ENCODE results near the gene SPEF1.

SPEF1 gene

GRCh38 chr20:3752386-3752759 is 28.9 kb downstream of the SPEF1 start:
- H3K4me3 ChIP-seq (ENCODE audit: low read depth, low read length) = peak overlapping the region; percentile 67
- peaks cover 44% of the 10 kb centered on the region for H3K27me3 ChIP-seq (ENCODE audit: control insufficient read depth, insufficient read depth, low read length)
- H3K9me3 ChIP-seq (ENCODE audit: control insufficient read depth, insufficient read depth, low read length) = no peaks in the 10 kb centered on the region
- H3K27ac ChIP-seq (ENCODE audit: low read depth, low read length) = no peak overlapping the region
- H3K4me1 ChIP-seq (ENCODE audit: control insufficient read depth, insufficient read depth, low read length) = peaks cover 15% of the 10 kb centered on the region
- peaks cover 14% of the 10 kb centered on the region; the same call in 1 of the 2 replicates for H3K36me3 ChIP-seq (ENCODE audit: control insufficient read depth, insufficient read depth, low read length)
- no peak overlapping the region for H3K9ac ChIP-seq (ENCODE audit: low read depth, low read length)

- Histone ChIP-seq H3K4me1 (ENCODE audit: control insufficient read depth, insufficient read depth, low read length) (peaks cover 15% of the 10 kb centered on the region), H3K27ac (ENCODE audit: low read depth, low read length) (no peak overlapping the region), H3K9me3 (ENCODE audit: control insufficient read depth, insufficient read depth, low read length) (no peaks in the 10 kb centered on the region), H3K4me3 (ENCODE audit: low read depth, low read length) (peak overlapping the region; percentile 67), H3K9ac (ENCODE audit: low read depth, low read length) (no peak overlapping the region; the same call in 1 of the 2 replicates), H3K36me3 (ENCODE audit: control insufficient read depth, insufficient read depth, low read length) (peaks cover 14% of the 10 kb centered on the region; the same call in 1 of the 2 replicates), H3K27me3 (ENCODE audit: control insufficient read depth, insufficient read depth, low read length) (peaks cover 50% of the 10 kb centered on the region)
These were observed 29.4 kb downstream of the SPEF1 start for GRCh38 chr20:3751675-3752385.

DNA sequence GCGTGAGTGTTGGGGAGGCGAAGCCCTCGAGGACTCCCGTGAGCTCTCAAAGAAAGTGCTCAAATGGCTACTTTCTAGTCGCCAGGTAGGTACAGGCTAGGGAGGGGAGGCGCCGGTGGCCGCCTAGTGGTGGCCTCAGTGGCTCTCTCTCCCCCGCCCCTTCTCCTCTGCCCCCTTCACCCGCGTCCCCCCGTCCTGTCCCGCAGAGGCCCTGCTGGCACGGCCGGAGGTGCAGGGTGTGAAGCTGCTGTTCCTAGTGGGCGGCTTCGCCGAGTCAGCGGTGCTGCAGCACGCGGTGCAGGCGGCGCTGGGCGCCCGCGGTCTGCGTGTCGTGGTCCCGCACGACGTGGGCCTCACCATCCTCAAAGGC is 30.0 kb downstream of the SPEF1 start:
- no peak overlapping the region; the same call in 1 of the 2 replicates for H3K9ac ChIP-seq (ENCODE audit: low read depth, low read length)
- H3K4me3 ChIP-seq (ENCODE audit: low read depth, low read length) = peak overlapping the region; percentile 67
- no peak overlapping the region for H3K27ac ChIP-seq (ENCODE audit: low read depth, low read length)
- H3K4me1 ChIP-seq (ENCODE audit: control insufficient read depth, insufficient read depth, low read length) = peaks cover 15% of the 10 kb centered on the region
- H3K27me3 ChIP-seq (ENCODE audit: control insufficient read depth, insufficient read depth, low read length) = peaks cover 50% of the 10 kb centered on the region
- no peaks in the 10 kb centered on the region for H3K9me3 ChIP-seq (ENCODE audit: control insufficient read depth, insufficient read depth, low read length)
- peaks cover 13% of the 10 kb centered on the region; the same call in 1 of the 2 replicates for H3K36me3 ChIP-seq (ENCODE audit: control insufficient read depth, insufficient read depth, low read length)

GRCh38 chr20:3749689-3750531 is 31.3 kb downstream of the SPEF1 start:
- Histone ChIP-seq H3K27ac (ENCODE audit: low read depth, low read length) (no peak overlapping the region), H3K4me3 (ENCODE audit: low read depth, low read length) (peak overlapping the region; percentile 66), H3K4me1 (ENCODE audit: control insufficient read depth, insufficient read depth, low read length) (peaks cover 21% of the 10 kb centered on the region), H3K9ac (ENCODE audit: low read depth, low read length) (no peak overlapping the region), H3K36me3 (ENCODE audit: control insufficient read depth, insufficient read depth, low read length) (no peaks in the 10 kb centered on the region), H3K9me3 (ENCODE audit: control insufficient read depth, insufficient read depth, low read length) (no peaks in the 10 kb centered on the region), H3K27me3 (ENCODE audit: control insufficient read depth, insufficient read depth, low read length) (peaks cover 59% of the 10 kb centered on the region)

GRCh38 chr20:3749087-3749688 is 32.1 kb downstream of the SPEF1 start:
- Histone ChIP-seq H3K4me3 (ENCODE audit: low read depth, low read length) (peak overlapping the region; percentile 66; the same call in 1 of the 2 replicates), H3K9ac (ENCODE audit: low read depth, low read length) (no peak overlapping the region)

GRCh38 chr20:3748073-3748472 is 33.2 kb downstream of the SPEF1 start:
- H3K9ac ChIP-seq (ENCODE audit: low read depth, low read length) = no peak overlapping the region
- no peak overlapping the region for H3K27ac ChIP-seq (ENCODE audit: low read depth, low read length)
- no peaks in the 10 kb centered on the region for H3K36me3 ChIP-seq (ENCODE audit: control insufficient read depth, insufficient read depth, low read length)
- peaks cover 21% of the 10 kb centered on the region for H3K4me1 ChIP-seq (ENCODE audit: control insufficient read depth, insufficient read depth, low read length)
- H3K9me3 ChIP-seq (ENCODE audit: control insufficient read depth, insufficient read depth, low read length) = no peaks in the 10 kb centered on the region
- no peak overlapping the region for H3K4me3 ChIP-seq (ENCODE audit: low read depth, low read length)
- H3K27me3 ChIP-seq (ENCODE audit: control insufficient read depth, insufficient read depth, low read length) = peaks cover 65% of the 10 kb centered on the region

More at GRCh38 chr20:3749087-3749688, 32.1 kb downstream of the SPEF1 start:
- Histone ChIP-seq H3K4me1 (ENCODE audit: control insufficient read depth, insufficient read depth, low read length) (peaks cover 21% of the 10 kb centered on the region), H3K27me3 (ENCODE audit: control insufficient read depth, insufficient read depth, low read length) (peaks cover 64% of the 10 kb centered on the region), H3K36me3 (ENCODE audit: control insufficient read depth, insufficient read depth, low read length) (no peaks in the 10 kb centered on the region), H3K9me3 (ENCODE audit: control insufficient read depth, insufficient read depth, low read length) (no peaks in the 10 kb centered on the region), H3K27ac (ENCODE audit: low read depth, low read length) (no peak overlapping the region)

DNA sequence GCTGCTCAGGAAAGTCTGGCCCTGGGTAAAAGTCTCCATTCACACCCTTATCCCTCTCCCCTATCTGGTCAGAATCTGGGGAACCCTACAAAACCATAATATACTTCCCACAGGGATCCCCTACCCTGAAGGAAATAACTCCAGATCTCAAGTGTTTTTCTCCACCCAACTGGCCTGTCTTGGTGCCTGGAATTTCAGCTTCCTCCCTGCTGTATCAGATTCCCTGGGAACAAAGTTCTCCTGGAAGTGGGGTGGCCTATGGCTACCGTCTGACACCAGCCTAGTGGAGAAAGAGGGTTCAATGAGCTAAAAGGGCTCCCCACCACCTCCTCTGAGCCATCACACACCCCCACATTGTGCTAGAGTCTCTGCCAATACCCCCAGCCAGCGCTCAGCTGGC is 33.8 kb downstream of the SPEF1 start:
- H3K9ac ChIP-seq (ENCODE audit: low read depth, low read length) = no peak overlapping the region
- peaks cover 18% of the 10 kb centered on the region for H3K4me1 ChIP-seq (ENCODE audit: control insufficient read depth, insufficient read depth, low read length)
- H3K4me3 ChIP-seq (ENCODE audit: low read depth, low read length) = no peak overlapping the region
- no peaks in the 10 kb centered on the region for H3K36me3 ChIP-seq (ENCODE audit: control insufficient read depth, insufficient read depth, low read length)
- peaks cover 64% of the 10 kb centered on the region for H3K27me3 ChIP-seq (ENCODE audit: control insufficient read depth, insufficient read depth, low read length)
- no peaks in the 10 kb centered on the region for H3K9me3 ChIP-seq (ENCODE audit: control insufficient read depth, insufficient read depth, low read length)
- no peak overlapping the region for H3K27ac ChIP-seq (ENCODE audit: low read depth, low read length)

DNA sequence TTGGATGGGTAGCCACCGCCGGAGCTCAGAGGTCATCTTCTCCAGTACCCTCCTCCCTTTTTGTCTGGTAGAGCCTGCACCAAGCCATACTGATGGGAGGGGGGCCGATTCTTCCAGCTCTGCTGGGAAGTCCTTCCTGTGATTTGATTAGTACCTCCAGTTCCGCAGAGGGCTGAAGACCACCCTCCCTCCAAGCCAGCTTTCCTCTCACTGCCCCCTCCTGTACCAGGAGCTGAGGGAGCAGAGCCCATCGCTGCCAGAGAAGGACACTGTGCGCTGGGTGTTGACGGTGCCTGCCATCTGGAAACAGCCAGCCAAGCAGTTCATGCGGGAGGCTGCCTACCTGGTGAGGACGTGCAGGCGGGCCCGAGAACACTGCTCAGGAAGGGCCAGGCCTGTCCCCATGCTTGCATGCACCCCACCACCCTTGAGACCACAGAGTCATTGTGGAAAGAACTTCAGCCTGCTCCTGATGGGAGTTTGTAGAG is 35.5 kb downstream of the SPEF1 start:
- no peaks in the 10 kb centered on the region for H3K36me3 ChIP-seq (ENCODE audit: control insufficient read depth, insufficient read depth, low read length)
- no peaks in the 10 kb centered on the region for H3K9me3 ChIP-seq (ENCODE audit: control insufficient read depth, insufficient read depth, low read length)
- no peak overlapping the region for H3K9ac ChIP-seq (ENCODE audit: low read depth, low read length)
- peaks cover 50% of the 10 kb centered on the region for H3K27me3 ChIP-seq (ENCODE audit: control insufficient read depth, insufficient read depth, low read length)
- H3K4me1 ChIP-seq (ENCODE audit: control insufficient read depth, insufficient read depth, low read length) = peaks cover 17% of the 10 kb centered on the region; the same call in 1 of the 2 replicates
- no peak overlapping the region for H3K27ac ChIP-seq (ENCODE audit: low read depth, low read length)
- peak overlapping the region; percentile 80 for H3K4me3 ChIP-seq (ENCODE audit: low read depth, low read length)

GRCh38 chr20:3744806-3745685 is 36.2 kb downstream of the SPEF1 start:
- H3K4me3 ChIP-seq (ENCODE audit: low read depth, low read length) = peak overlapping the region; percentile 87

GRCh38 chr20:3744037-3744436 is 37.2 kb downstream of the SPEF1 start:
- no peak overlapping the region for H3K4me3 ChIP-seq (ENCODE audit: low read depth, low read length)
- no peak overlapping the region for H3K9ac ChIP-seq (ENCODE audit: low read depth, low read length)
- H3K27me3 ChIP-seq (ENCODE audit: control insufficient read depth, insufficient read depth, low read length) = peaks cover 34% of the 10 kb centered on the region
- peaks cover 9% of the 10 kb centered on the region; the same call in 1 of the 2 replicates for H3K4me1 ChIP-seq (ENCODE audit: control insufficient read depth, insufficient read depth, low read length)
- H3K9me3 ChIP-seq (ENCODE audit: control insufficient read depth, insufficient read depth, low read length) = no peaks in the 10 kb centered on the region
- no peaks in the 10 kb centered on the region for H3K36me3 ChIP-seq (ENCODE audit: control insufficient read depth, insufficient read depth, low read length)
- H3K27ac ChIP-seq (ENCODE audit: low read depth, low read length) = no peak overlapping the region

More at GRCh38 chr20:3744806-3745685, 36.2 kb downstream of the SPEF1 start:
- no peaks in the 10 kb centered on the region for H3K9me3 ChIP-seq (ENCODE audit: control insufficient read depth, insufficient read depth, low read length)
- peaks cover 12% of the 10 kb centered on the region; the same call in 1 of the 2 replicates for H3K4me1 ChIP-seq (ENCODE audit: control insufficient read depth, insufficient read depth, low read length)
- H3K27me3 ChIP-seq (ENCODE audit: control insufficient read depth, insufficient read depth, low read length) = peaks cover 43% of the 10 kb centered on the region
- peak overlapping the region; percentile 43; the same call in 1 of the 2 replicates for H3K9ac ChIP-seq (ENCODE audit: low read depth, low read length)
- H3K27ac ChIP-seq (ENCODE audit: low read depth, low read length) = peak overlapping the region; percentile 28
- H3K36me3 ChIP-seq (ENCODE audit: control insufficient read depth, insufficient read depth, low read length) = no peaks in the 10 kb centered on the region

Data from HUES48 (cell line).